Vagina (tissue), 2 donors: Measurements from ENCODE around the gene HLA-DMA. TPM values are rescaled to one million over a fixed set of nuclear protein-coding genes. Genes with fewer than 3 reads are reported as not detected.

Experiments used
- DNase-seq, 2 donors: peaks; one replicate each; pipeline ENCODE4 v3.0.0-alpha.2; 2017; ENCODE audit errors: extremely low spot score in 2 of 2
- H3K27ac ChIP-seq: fragments of 200-600 bp; sonication (generic); one replicate; pipeline ENCODE4 v1.5.1; 2019
- H3K27me3 ChIP-seq: fragments of 200-600 bp; sonication (generic); one replicate; pipeline ENCODE4 v1.5.1; 2019
- H3K36me3 ChIP-seq, 2 donors: fragments of 200-600 bp; sonication (generic); one replicate each; pipeline ENCODE4 v1.5.1; 2017 to 2019
- H3K4me1 ChIP-seq: fragments of 200-600 bp; sonication (generic); one replicate; pipeline ENCODE4 v1.5.1; 2019
- H3K4me3 ChIP-seq, 2 donors: fragments of 200-600 bp; sonication (generic); 1 replicate in 1 of 2; 2 replicates in 1 of 2; pipeline ENCODE4 v1.5.1; 2016 to 2019
- H3K9me3 ChIP-seq: fragments of 200-600 bp; sonication (generic); one replicate; pipeline ENCODE4 v1.5.1; 2019
- POLR2A ChIP-seq, 2 donors: fragments of 450-650 bp; IDR thresholded peaks; one replicate each; pipeline ENCODE4 v1.6.1; 2017; ENCODE audit warnings: antibody characterized with exemption in 2 of 2, mild to moderate bottlenecking in 2 of 2, moderate library complexity in 2 of 2
- POLR2AphosphoS5 ChIP-seq, 2 donors: sonication (generic); formaldehyde crosslinking; IDR thresholded peaks; one replicate each; pipeline ENCODE4 v1.9.0; 2017; ENCODE audit warnings: antibody characterized with exemption in 2 of 2, mild to moderate bottlenecking in 2 of 2, low read depth in 1 of 2; ENCODE audit not compliant: insufficient read depth in 1 of 2
- intact Hi-C: fragments of 100-400 bp; cut with DNase I; formaldehyde crosslinking; loops from one replicate; pipeline ENCODE4 v1.15.1; 2023
- total RNA-seq: library from RNA; depleted of rRNA; stranded (reverse); fragments of >200 nt; gene quantifications from one replicate; pipeline ENCODE4 v1.2.3, GENCODE V29; 2016
- TF ChIP-seq, protein P1 (sequence below), 3 experiments: fragments of 450-650 bp in 2 of 3; fragments of 200-600 bp in 1 of 3; sonication (generic) in 1 of 3; IDR thresholded peaks; one replicate each; pipeline ENCODE4 v1.5.1; 2017 to 2019; ENCODE audit warnings: antibody characterized with exemption in 3 of 3, mild to moderate bottlenecking in 2 of 3, moderate library complexity in 2 of 3

HLA-DMA gene
- total RNA-seq, 1 donor from 2014 or later = 27.7 TPM

DNA sequence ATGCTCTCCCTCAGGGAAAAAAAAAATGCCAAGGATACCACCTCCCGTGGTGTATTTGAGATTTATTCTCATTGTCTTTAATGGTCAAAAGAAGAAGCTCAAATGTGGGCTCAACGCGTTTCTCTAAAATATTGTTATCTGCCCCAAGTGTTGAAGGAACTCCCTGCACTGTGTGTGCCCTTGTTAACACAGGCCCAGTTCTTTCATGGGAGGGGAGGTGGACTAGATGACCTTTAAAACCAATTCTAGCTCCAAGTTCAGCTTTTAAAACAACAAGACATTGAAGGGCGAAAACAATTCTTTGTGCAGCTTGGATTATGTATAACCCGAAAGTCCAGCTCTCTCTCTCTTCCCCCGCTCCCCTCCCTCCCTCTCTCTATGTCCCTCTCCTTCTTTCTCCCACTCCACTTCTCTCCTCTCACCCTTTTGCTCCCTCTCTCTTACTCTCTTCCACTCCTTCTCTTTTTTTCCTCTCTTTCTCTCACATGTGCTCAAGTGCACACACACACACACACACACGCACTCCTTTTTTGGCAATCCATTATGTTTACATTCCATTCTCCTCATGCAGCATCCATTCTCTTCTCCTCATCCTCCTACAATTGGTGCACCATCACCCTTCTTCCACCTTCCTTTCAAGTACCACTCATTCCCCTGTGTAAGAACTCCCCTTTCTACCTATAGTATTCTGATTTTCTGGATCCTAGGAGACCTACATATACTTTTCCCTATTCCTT, 20.6 kb downstream of the HLA-DMA start:
- no peak for DNase-seq
- no peaks in the 10 kb centered on the region for H3K36me3 ChIP-seq
- intact Hi-C loops = no loop called here
- no peaks in the 10 kb centered on the region for H3K27me3 ChIP-seq
- no peaks in the 10 kb centered on the region for H3K9me3 ChIP-seq
- TF ChIP-seq, protein P1, sequence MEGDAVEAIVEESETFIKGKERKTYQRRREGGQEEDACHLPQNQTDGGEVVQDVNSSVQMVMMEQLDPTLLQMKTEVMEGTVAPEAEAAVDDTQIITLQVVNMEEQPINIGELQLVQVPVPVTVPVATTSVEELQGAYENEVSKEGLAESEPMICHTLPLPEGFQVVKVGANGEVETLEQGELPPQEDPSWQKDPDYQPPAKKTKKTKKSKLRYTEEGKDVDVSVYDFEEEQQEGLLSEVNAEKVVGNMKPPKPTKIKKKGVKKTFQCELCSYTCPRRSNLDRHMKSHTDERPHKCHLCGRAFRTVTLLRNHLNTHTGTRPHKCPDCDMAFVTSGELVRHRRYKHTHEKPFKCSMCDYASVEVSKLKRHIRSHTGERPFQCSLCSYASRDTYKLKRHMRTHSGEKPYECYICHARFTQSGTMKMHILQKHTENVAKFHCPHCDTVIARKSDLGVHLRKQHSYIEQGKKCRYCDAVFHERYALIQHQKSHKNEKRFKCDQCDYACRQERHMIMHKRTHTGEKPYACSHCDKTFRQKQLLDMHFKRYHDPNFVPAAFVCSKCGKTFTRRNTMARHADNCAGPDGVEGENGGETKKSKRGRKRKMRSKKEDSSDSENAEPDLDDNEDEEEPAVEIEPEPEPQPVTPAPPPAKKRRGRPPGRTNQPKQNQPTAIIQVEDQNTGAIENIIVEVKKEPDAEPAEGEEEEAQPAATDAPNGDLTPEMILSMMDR (IDR thresholded peaks at IDR 0.05) = no peak
- no peak for TF ChIP-seq POLR2A (IDR thresholded peaks at IDR 0.05)
- no peak for TF ChIP-seq POLR2AphosphoS5 (IDR thresholded peaks at IDR 0.05; ENCODE audit: insufficient read depth in 1 of 2, low read depth in 1 of 2)
- no peak overlapping the region for H3K4me3 ChIP-seq
- H3K27ac ChIP-seq = no peak overlapping the region
- H3K4me1 ChIP-seq = no peaks in the 10 kb centered on the region

GRCh38 chr6:32931211-32931610, 21.7 kb downstream of the HLA-DMA start:
- Histone ChIP-seq H3K27me3 (no peaks in the 10 kb centered on the region), H3K36me3 (no peaks in the 10 kb centered on the region), H3K4me3 (no peak overlapping the region), H3K27ac (no peak overlapping the region), H3K4me1 (no peaks in the 10 kb centered on the region), H3K9me3 (no peaks in the 10 kb centered on the region)
- intact Hi-C loops = no loop called here
- TF ChIP-seq, protein P1 (IDR thresholded peaks at IDR 0.05) = no peak
- TF ChIP-seq POLR2AphosphoS5 (IDR thresholded peaks at IDR 0.05; ENCODE audit: insufficient read depth in 1 of 2, low read depth in 1 of 2) (no peak), POLR2A (IDR thresholded peaks at IDR 0.05) (no peak)
- DNase-seq = no peak

GRCh38 chr6:32922083-32922482, 30.8 kb downstream of the HLA-DMA start:
- Histone ChIP-seq H3K9me3 (no peaks in the 10 kb centered on the region), H3K4me3 (no peak overlapping the region), H3K4me1 (no peaks in the 10 kb centered on the region), H3K36me3 (no peaks in the 10 kb centered on the region), H3K27ac (no peak overlapping the region), H3K27me3 (no peaks in the 10 kb centered on the region)
- TF ChIP-seq POLR2A (IDR thresholded peaks at IDR 0.05) = no peak
- intact Hi-C loops = no loop called here
- DNase-seq = no peak

- no peak for DNase-seq
These were observed 32.2 kb downstream of the HLA-DMA start for GRCh38 chr6:32920715-32921114.

DNA sequence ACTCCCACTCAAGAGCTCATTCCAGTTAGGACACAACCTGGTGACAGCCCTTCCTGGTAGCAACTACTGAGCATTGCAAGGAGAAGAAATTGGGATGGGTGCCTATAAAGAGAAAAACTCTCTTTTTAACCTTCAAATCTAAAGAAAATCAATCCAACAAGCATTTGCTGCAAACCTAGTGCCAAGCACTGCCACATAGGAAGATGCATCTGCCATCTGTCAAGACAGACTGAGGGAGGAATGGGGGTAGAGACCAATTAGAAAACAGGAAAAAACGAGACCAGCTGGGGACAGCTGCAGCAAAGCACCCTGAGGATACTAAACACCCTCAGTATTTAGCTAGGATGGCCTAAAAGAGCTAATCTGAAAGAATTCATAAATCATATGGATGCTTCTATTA, 39.9 kb downstream of the HLA-DMA start:
- H3K27me3 ChIP-seq = no peaks in the 10 kb centered on the region
- H3K4me3 ChIP-seq = no peak overlapping the region
- no peak overlapping the region for H3K27ac ChIP-seq
- no peaks in the 10 kb centered on the region for H3K9me3 ChIP-seq
- H3K4me1 ChIP-seq = no peaks in the 10 kb centered on the region
- DNase-seq = no peak
- TF ChIP-seq POLR2AphosphoS5 (IDR thresholded peaks at IDR 0.05; ENCODE audit: insufficient read depth in 1 of 2, low read depth in 1 of 2) (no peak), POLR2A (IDR thresholded peaks at IDR 0.05) (no peak)
- TF ChIP-seq, protein P1 (IDR thresholded peaks at IDR 0.05) = no peak
- intact Hi-C loops = no loop called here
- no peaks in the 10 kb centered on the region for H3K36me3 ChIP-seq

More at GRCh38 chr6:32920715-32921114, 32.2 kb downstream of the HLA-DMA start:
- intact Hi-C loops = no loop called here
- Histone ChIP-seq H3K4me3 (no peak overlapping the region), H3K27me3 (no peaks in the 10 kb centered on the region), H3K36me3 (no peaks in the 10 kb centered on the region), H3K9me3 (no peaks in the 10 kb centered on the region), H3K27ac (no peak overlapping the region), H3K4me1 (no peaks in the 10 kb centered on the region)
- TF ChIP-seq POLR2AphosphoS5 (IDR thresholded peaks at IDR 0.05; ENCODE audit: insufficient read depth in 1 of 2, low read depth in 1 of 2) = no peak
- TF ChIP-seq, protein P1 (IDR thresholded peaks at IDR 0.05) = no peak
- no peak for TF ChIP-seq POLR2A (IDR thresholded peaks at IDR 0.05)
